Ascending aorta (tissue), 2 donors: Measurements from ENCODE around the gene FBXO17. TPM values are rescaled to one million over a fixed set of nuclear protein-coding genes. Genes with fewer than 3 reads are reported as not detected.

Experiments used
- DNase-seq, 2 donors: peaks; one replicate each; pipeline ENCODE4 v3.0.0-alpha.2; 2019; ENCODE audit warnings: low spot score in 2 of 2
- H3K27ac ChIP-seq, 2 donors: fragments of 200-600 bp; sonication (generic); one replicate each; pipeline ENCODE4 v1.5.1; 2016 to 2017; ENCODE audit warnings: mild to moderate bottlenecking in 1 of 2
- H3K27me3 ChIP-seq: fragments of 200-600 bp; sonication (generic); one replicate; pipeline ENCODE4 v1.5.1; 2017
- H3K36me3 ChIP-seq, 2 donors: fragments of 200-600 bp; sonication (generic); one replicate each; pipeline ENCODE4 v1.5.1; 2016
- H3K4me1 ChIP-seq, 2 donors: fragments of 200-600 bp; sonication (generic); one replicate each; pipeline ENCODE4 v1.5.1; 2016 to 2017; ENCODE audit warnings: mild to moderate bottlenecking in 1 of 2
- H3K4me3 ChIP-seq, 2 donors: fragments of 200-600 bp; sonication (generic); one replicate each; pipeline ENCODE4 v1.5.1; 2016 to 2017; ENCODE audit warnings: mild to moderate bottlenecking in 1 of 2
- H3K9me3 ChIP-seq, 2 donors: fragments of 200-600 bp; sonication (generic); one replicate each; pipeline ENCODE4 v1.5.1; 2016
- intact Hi-C: fragments of 100-400 bp; cut with DNase I; formaldehyde crosslinking; loops from one replicate; pipeline ENCODE4 v1.15.1; 2023
- total RNA-seq: library from RNA; depleted of rRNA; stranded (reverse); fragments of >200 nt; gene quantifications from one replicate; pipeline ENCODE4 v1.1.0, GENCODE V29; 2016
- TF ChIP-seq, protein P1 (sequence below), 3 experiments: fragments of 200-600 bp in 2 of 3; fragments of 450-650 bp in 1 of 3; sonication (generic) in 2 of 3; IDR thresholded peaks; one replicate each; pipeline ENCODE4 v1.5.1; 2016 to 2019; ENCODE audit warnings: antibody characterized with exemption in 3 of 3, mild to moderate bottlenecking in 1 of 3, moderate library complexity in 1 of 3

The FBXO17 gene
- total RNA-seq, 1 donor from 2014 or later = 47.4 TPM

DNA sequence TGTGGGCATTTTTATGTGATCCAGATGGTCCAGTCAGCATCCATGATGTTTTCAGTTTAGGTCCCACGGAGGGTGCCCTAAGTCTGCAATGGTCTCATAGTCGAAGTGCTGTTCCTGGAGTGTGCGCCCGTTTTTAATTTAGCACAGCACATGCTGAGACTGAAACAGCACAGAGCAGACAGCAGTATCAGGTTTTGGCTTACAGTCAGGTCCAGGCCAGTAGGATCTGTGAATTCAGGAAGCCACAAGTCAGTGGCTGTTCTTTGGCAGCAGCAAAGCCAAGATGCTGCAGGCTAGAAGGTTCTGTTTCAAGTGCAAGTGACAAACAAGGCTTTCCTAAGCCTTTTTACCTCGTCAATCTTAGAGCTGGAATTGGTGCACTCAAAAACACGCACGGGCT lies 38.5 kb upstream of the FBXO17 start:
- TF ChIP-seq, protein P1, sequence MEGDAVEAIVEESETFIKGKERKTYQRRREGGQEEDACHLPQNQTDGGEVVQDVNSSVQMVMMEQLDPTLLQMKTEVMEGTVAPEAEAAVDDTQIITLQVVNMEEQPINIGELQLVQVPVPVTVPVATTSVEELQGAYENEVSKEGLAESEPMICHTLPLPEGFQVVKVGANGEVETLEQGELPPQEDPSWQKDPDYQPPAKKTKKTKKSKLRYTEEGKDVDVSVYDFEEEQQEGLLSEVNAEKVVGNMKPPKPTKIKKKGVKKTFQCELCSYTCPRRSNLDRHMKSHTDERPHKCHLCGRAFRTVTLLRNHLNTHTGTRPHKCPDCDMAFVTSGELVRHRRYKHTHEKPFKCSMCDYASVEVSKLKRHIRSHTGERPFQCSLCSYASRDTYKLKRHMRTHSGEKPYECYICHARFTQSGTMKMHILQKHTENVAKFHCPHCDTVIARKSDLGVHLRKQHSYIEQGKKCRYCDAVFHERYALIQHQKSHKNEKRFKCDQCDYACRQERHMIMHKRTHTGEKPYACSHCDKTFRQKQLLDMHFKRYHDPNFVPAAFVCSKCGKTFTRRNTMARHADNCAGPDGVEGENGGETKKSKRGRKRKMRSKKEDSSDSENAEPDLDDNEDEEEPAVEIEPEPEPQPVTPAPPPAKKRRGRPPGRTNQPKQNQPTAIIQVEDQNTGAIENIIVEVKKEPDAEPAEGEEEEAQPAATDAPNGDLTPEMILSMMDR (IDR thresholded peaks at IDR 0.05) = no peak
- no peaks in the 10 kb centered on the region for H3K36me3 ChIP-seq
- no peaks in the 10 kb centered on the region for H3K4me1 ChIP-seq
- H3K27me3 ChIP-seq = no peaks in the 10 kb centered on the region
- H3K4me3 ChIP-seq = no peak overlapping the region
- H3K9me3 ChIP-seq = no peaks in the 10 kb centered on the region
- intact Hi-C loops = no loop called here
- no peak for DNase-seq
- H3K27ac ChIP-seq = no peak overlapping the region

- H3K4me1 ChIP-seq = no peaks in the 10 kb centered on the region
Measured at GRCh38 chr19:39009001-39009400, 33.5 kb upstream of the FBXO17 start.

GRCh38 chr19:39008137-39008536 lies 32.6 kb upstream of the FBXO17 start:
- intact Hi-C loops = no loop called here
- H3K27me3 ChIP-seq = no peaks in the 10 kb centered on the region
- no peak overlapping the region for H3K4me3 ChIP-seq
- H3K4me1 ChIP-seq = no peaks in the 10 kb centered on the region
- H3K27ac ChIP-seq = no peak overlapping the region
- TF ChIP-seq, protein P1 (IDR thresholded peaks at IDR 0.05) = no peak
- H3K36me3 ChIP-seq = no peaks in the 10 kb centered on the region
- DNase-seq = no peak
- H3K9me3 ChIP-seq = no peaks in the 10 kb centered on the region

More at GRCh38 chr19:39009001-39009400, 33.5 kb upstream of the FBXO17 start:
- H3K4me3 ChIP-seq = no peak overlapping the region
- TF ChIP-seq, protein P1 (IDR thresholded peaks at IDR 0.05) = no peak
- no peaks in the 10 kb centered on the region for H3K9me3 ChIP-seq
- H3K27ac ChIP-seq = no peak overlapping the region
- no peak for DNase-seq
- intact Hi-C loops = no loop called here
- no peaks in the 10 kb centered on the region for H3K27me3 ChIP-seq
- H3K36me3 ChIP-seq = no peaks in the 10 kb centered on the region

DNA sequence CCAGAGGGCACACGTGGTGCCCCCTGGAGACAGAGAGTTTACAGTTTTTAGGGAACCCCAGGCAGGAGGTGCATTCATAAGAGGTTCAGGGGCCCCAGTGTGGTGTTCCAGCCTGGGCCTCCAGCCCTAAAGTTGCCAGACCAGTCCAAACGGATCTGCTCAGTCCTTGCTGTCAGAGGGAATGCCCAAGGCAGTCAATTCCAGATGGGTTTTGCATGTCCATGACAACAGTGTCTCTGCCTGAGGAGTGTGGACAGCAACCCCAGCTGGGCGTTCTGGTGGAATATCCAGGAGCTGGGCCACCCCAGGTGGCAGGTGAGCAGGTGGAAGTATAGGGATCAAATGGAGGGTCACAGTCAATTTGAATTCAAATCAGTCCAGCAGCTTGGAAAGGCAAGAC lies 31.6 kb upstream of the FBXO17 start:
- TF ChIP-seq, protein P1 (IDR thresholded peaks at IDR 0.05) = no peak
- H3K9me3 ChIP-seq = no peaks in the 10 kb centered on the region
- no peak for DNase-seq

DNA sequence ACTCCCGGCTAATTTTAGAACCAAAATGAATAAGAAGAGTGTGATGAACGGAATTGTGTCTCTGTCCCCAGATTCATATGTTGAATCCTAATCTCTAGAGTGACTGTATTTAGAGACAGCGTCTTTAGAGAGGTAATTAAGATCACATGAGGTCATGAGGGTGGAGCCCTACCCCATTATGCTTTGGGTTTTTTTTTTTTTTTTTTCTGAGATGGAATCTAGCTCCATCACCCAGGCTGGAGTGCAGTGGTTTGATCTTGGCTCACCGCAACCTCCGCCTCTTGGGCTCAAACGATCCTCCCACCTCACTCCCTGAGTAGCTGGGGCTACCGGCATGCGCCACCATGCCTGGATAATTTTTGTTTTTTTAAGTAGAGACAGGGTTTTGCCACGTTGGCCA lies 28.9 kb upstream of the FBXO17 start:
- DNase-seq = no peak
- H3K27me3 ChIP-seq = no peaks in the 10 kb centered on the region
- H3K9me3 ChIP-seq = no peaks in the 10 kb centered on the region
- TF ChIP-seq, protein P1 (IDR thresholded peaks at IDR 0.05) = no peak
- no peaks in the 10 kb centered on the region for H3K36me3 ChIP-seq
- intact Hi-C loops = no loop called here
- no peak overlapping the region for H3K27ac ChIP-seq
- H3K4me3 ChIP-seq = no peak overlapping the region
- no peaks in the 10 kb centered on the region for H3K4me1 ChIP-seq

More for the DNA sequence above, 31.6 kb upstream of the FBXO17 start:
- H3K27ac ChIP-seq = no peak overlapping the region
- no peak overlapping the region for H3K4me3 ChIP-seq
- H3K27me3 ChIP-seq = no peaks in the 10 kb centered on the region
- intact Hi-C loops = no loop called here
- no peaks in the 10 kb centered on the region for H3K4me1 ChIP-seq
- H3K36me3 ChIP-seq = no peaks in the 10 kb centered on the region

DNA sequence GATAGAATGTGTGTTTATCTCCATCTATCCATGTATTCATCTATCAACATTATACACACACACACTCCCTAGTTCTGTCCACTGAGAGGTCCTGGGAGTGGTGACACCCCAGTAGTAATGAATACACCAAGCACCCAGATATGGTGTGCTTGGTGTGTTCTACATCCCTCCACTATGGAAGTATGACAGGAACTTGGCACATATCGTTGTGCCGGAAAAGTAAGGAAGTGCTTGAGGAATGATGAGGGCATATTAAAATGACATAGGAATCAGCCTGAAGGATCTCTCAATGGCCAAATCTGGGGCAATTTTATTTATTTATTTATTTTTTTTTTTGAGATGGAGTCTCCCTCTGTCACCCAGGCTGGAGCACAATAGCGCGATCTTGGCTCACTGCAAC lies 28.3 kb upstream of the FBXO17 start:
- Histone ChIP-seq H3K4me3 (no peak overlapping the region), H3K27ac (no peak overlapping the region), H3K9me3 (no peaks in the 10 kb centered on the region), H3K27me3 (no peaks in the 10 kb centered on the region), H3K4me1 (no peaks in the 10 kb centered on the region), H3K36me3 (no peaks in the 10 kb centered on the region)
- no peak for DNase-seq
- TF ChIP-seq, protein P1 (IDR thresholded peaks at IDR 0.05) = no peak
- intact Hi-C loops = no loop called here
